GM19099 (cell line): ENCODE data around the gene ADCY7.
A peak's percentile ranks its signal among the peaks of the same experiment; 100 is the strongest.

Experiments used
- POLR2A ChIP-seq: IDR thresholded peaks from 3 replicates; pipeline ENCODE4 v1.6.1; 2011; ENCODE audit warnings: low read depth; ENCODE audit not compliant: insufficient read length; ENCODE audit errors: extremely low read depth

ADCY7 gene

DNA sequence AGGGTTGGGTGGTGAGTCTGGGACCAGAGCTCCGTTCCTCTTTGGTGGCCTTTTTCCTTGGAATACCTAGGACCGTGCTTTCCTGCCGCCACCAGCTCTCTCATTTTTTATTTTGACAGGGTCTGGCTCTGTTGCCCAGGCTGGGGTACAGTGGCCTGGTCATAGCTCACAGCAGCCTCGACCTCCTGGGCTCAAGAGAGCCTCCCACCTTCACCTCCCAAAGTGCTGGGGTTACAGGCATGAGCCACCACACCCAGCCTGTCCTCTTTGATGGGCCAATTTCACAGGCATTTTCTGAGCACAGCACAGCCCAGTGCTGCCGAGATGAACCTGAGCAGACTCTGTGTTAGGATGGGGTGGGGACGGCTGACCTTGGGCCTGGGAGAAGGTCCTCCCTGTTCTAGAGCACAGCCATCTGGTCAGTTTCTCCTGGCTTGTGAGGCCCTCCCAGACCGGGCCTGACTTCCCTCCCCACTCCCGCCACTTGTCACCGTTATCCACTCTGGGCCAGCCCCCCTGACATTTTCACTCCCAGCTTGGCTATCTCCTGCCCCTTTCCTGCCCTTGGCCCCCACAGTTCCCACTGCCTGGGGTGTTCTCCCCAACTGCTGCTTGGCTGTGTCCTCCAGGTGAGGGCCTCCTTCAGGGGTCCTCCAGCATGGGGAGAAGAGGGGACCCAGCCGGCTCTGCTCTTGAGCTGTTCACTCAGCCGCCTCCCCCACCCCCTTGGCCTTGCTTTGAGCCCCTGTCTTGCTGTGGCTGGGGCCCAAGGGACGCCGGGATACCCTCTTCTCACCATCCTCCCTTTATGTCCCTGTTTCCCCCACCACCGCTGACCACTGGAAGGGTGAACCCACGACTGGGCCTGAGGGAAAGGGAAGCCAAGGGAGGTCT lies 5.0 kb downstream of the ADCY7 start:
- no peak for TF ChIP-seq POLR2A

DNA sequence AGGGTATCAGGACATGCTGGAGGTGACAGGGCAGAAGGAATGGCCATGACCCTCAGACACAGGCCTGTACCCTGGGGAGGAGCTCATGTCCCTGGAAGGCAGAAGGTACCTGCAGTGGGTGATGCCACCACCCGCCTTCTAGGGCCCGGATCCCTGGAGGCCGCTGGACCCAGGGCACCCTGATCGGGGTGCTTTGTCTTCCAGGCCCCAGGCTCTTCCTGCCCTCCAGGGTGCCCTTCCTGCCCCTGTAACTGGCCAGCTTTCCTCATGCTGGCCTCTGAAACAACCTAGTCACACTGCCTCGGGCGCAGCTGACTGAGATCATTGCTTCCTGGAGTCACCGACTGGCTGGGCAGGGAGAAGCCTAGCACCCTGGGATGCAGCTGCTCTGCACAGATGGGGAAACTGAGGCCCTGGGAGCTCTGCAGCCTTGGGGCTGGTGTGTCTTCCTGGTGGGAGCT lies 5.8 kb downstream of the ADCY7 start:
- TF ChIP-seq POLR2A, result no peak

DNA sequence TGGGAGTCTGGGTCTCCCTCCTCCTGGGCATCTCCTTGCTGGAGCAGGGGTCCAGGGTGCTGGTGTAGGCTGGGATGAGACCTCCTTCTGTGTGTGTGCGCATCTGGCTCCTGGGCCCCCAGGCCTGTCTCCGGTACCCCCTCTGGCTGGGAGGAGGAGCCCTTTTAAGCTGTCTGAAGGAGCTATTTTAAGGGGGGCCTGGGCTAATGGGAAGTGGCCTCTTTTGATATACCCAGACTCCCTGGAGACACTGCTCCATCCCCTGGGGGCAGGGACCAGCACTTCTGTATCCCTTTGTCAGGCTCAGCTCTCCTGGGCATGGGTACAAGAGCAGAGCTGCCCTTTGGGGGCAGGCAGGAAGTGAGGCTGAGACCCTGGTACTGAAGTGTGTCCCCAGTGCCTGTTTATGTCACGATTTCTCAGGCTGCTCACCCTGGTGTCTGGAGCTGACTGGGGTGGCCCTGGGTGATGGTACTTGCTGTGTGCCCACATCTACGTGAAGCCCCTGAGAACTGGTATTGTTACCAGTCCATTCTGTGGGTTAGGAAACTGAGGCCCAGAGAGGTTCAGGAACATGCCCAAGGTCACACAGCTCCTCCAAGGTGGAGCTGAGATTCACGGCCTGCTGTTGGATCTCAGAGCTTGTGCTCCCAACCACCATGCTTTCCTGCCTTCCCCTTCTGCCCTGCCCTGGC lies 6.5 kb downstream of the ADCY7 start:
- no peak for TF ChIP-seq POLR2A

DNA sequence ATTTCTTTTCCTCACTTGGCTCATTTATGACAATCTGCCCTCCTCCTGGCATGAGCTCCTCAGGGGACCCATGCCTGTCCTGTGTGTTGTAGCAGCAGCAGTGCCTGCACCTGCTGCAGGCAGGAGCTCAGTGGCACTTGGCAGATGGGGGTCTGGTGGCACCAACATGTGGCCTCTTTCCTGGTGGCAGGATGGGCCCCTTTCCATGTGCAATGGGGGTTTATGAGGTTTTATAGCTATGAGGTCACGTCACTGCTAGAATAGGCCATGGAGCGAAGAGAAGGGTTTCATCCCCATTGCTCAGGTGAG lies 7.0 kb downstream of the ADCY7 start:
- TF ChIP-seq POLR2A, result no peak

DNA sequence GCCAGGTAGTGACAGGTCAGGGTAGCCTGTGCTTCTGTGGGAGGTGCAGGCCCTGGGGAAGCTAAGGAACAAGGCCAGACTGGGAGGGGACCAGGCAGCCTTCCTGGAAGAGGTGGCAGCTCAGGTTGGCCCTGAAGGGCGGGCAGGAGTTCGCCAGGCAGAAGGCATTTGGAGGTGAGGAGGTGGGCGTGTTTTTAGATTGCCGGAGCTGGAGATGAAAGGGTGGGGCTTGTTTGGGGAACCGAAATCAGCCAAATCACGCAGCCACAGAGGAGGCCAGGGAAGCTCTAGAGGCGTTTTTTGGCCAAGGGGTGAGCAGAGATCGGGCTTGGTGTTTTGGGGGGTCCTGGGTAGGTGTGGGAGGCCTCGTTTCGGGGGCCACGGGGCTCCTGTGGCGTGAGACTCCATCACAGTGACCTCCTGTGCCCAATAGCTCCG lies 7.6 kb downstream of the ADCY7 start:
- peak; percentile 76 for TF ChIP-seq POLR2A

GRCh38 chr16:50274326-50275097 lies 8.2 kb downstream of the ADCY7 start:
- peak; percentile 60 for TF ChIP-seq POLR2A

DNA sequence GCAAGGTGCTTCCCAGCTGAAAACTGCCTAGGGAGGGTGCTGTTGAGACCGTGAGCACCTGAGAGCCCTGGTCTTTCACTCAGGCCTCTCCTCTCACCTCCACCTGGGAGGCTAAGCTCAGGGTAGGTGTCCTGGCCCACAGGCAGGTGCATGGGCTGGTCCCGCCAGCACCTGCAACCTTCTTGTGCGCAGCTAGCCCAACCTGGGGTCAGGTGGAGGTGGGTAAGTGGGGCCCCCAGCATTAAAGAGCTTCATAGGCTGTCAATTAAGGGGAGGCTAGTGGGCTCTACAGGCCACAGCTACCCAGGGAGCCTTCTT lies 8.7 kb downstream of the ADCY7 start:
- TF ChIP-seq POLR2A, result peak; percentile 6

GRCh38 chr16:50275428-50276325 lies 9.3 kb downstream of the ADCY7 start:
- TF ChIP-seq POLR2A, result peak; percentile 8

DNA sequence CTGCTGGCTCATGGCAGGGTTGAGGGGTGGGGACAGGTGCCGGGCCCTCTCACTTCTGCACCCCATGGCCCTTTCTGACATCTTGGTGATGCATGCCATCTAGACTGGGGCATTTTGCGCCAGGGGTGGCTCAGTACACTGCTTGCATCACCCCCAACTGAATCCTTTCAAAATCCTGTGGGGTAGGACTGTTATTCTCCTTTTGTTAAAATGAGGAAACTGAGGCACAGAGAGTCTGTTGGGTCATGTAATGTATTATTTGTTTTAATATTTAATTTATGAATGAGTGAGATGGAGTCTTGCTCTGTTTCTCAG lies 9.9 kb downstream of the ADCY7 start:
- TF ChIP-seq POLR2A, result no peak

DNA sequence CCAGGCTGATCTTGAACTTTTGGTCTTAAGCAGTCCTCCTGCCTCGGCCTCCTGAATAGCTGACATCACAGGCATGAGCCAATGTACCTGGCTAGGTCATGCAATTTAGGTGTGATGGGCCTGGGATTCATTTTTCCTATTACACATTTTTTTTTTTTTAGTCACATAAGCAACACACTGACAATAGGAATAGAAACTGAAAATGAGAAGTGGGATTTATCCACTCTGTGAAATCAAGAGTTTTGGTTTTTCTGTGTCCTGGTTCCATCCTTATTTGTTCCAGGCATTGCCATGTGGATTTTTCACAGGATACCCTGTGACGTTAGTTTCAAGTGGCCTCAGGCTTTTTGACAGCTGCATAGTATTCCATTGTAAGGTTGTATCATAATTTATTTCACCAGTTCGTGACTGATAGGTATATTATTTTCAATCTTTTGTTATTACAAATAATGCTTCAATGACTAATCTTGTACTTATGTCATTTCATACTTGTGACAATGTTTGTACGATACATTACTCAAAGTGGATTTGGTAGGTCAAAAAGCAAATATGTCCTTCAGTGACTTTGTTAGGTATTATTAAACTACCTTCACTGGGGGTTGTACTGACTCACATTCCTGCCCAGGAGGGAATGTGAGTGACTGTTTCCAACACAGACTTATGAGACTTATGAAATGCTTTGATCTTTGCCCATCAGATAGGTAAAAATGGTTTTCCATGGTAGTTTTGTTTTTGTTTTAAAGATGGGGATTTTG lies 10.6 kb downstream of the ADCY7 start:
- no peak for TF ChIP-seq POLR2A

DNA sequence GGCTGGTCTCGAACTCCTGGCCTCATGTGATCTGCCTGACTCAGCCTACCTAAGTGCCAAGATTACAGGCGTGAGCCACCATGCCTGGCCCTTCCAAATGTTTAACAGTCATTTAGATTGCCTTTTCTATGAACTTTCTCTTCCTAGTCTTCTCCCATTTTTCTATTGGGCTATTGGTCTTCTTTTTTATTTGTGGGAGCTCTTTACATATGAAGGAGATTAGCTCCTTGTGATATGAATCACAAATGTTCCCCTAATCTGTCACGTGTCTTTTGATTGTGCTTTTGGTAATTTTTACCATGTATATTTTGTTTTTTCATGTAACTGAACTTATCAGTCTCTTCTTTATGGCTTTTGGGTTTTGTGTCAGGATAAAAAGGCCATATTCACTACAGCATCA lies 11.9 kb downstream of the ADCY7 start:
- TF ChIP-seq POLR2A, result no peak

GRCh38 chr16:50279504-50279865 lies 13.1 kb downstream of the ADCY7 start:
- no peak for TF ChIP-seq POLR2A

- no peak for TF ChIP-seq POLR2A
These were observed 14.6 kb downstream of the ADCY7 start for GRCh38 chr16:50280932-50281331.

GRCh38 chr16:50281391-50282009 lies 15.1 kb downstream of the ADCY7 start:
- no peak for TF ChIP-seq POLR2A
